IMR-90 (cell line): ENCODE results near the gene ZNF609. TPM values are rescaled to one million over a fixed set of nuclear protein-coding genes. Genes with fewer than 3 reads are reported as not detected.

Experiments
- ATAC-seq: fragments of 200-7000 bp; cut with Tn5 transposase; 2 replicates; pipeline ENCODE4 v1.9.1; 2020; ENCODE audit warnings: low read depth, mild to moderate bottlenecking, moderate library complexity
- BruUV-seq: library from RNA; stranded (reverse); fragments of 400-500 nt; replicated peaks from 2 replicates; lab custom pipeline; 2021; lab: Mats Ljungman, UMichigan
- CTCF ChIA-PET: fragments of 300-600 bp; formaldehyde crosslinking; extraction: SDS; loops from one replicate; lab custom pipeline; 2021; ENCODE audit warnings: antibody characterized with exemption; lab: Yijun Ruan, JAX
- POLR2A ChIA-PET: fragments of 300-600 bp; sonication (Branson Sonifier 250); formaldehyde crosslinking; loops from one replicate; lab custom pipeline; 2022; ENCODE audit warnings: antibody characterized with exemption; ENCODE audit not compliant: unreplicated experiment; lab: Charles Lee
- DNase-seq: peaks from one replicate; pipeline ENCODE4 v3.0.0; 2013
- H2AFZ ChIP-seq: replicated peaks from 2 replicates; pipeline ENCODE3; 2013; ENCODE audit warnings: low read length, mild to moderate bottlenecking; ENCODE audit not compliant: poor library complexity
- H2AK5ac ChIP-seq: 2 replicates; pipeline ENCODE4 v1.6.1; 2013; ENCODE audit warnings: low read depth, low read length, inconsistent platforms
- H2AK9ac ChIP-seq: replicated peaks from 2 replicates; pipeline ENCODE3; 2013; ENCODE audit warnings: mild to moderate bottlenecking, low read depth, low read length, moderate library complexity; ENCODE audit not compliant: poor library complexity
- H2BK120ac ChIP-seq: 2 replicates; pipeline ENCODE4 v1.6.1; 2013; ENCODE audit warnings: low read depth, low read length, inconsistent platforms
- H2BK15ac ChIP-seq: 3 replicates; pipeline ENCODE4 v1.6.1; 2013; ENCODE audit warnings: low read depth, low read length, inconsistent platforms
- H2BK20ac ChIP-seq: 2 replicates; pipeline ENCODE4 v1.6.1; 2013; ENCODE audit warnings: low read depth, mild to moderate bottlenecking, inconsistent platforms, low read length, moderate library complexity
- H2BK5ac ChIP-seq: 2 replicates; pipeline ENCODE4 v1.6.1; 2013; ENCODE audit warnings: mild to moderate bottlenecking, low read depth, low read length, inconsistent platforms; ENCODE audit not compliant: poor library complexity, severe bottlenecking
- H3K14ac ChIP-seq: replicated peaks from 2 replicates; pipeline ENCODE4 v1.6.1; 2013; ENCODE audit warnings: low read depth, low read length, inconsistent platforms
- H3K18ac ChIP-seq: 2 replicates; pipeline ENCODE4 v1.6.1; 2013; ENCODE audit warnings: low read depth, low read length, control low read depth
- H3K23ac ChIP-seq: 2 replicates; pipeline ENCODE4 v1.6.1; 2013; ENCODE audit warnings: low read depth, low read length, inconsistent platforms
- H3K27ac ChIP-seq: 2 replicates; pipeline ENCODE4 v1.5.1; 2013; ENCODE audit warnings: mild to moderate bottlenecking, control low read depth, low read length; ENCODE audit not compliant: insufficient read depth
- H3K27me3 ChIP-seq: 2 replicates; pipeline ENCODE4 v1.6.1; 2013; ENCODE audit warnings: low read length; ENCODE audit not compliant: control insufficient read depth, insufficient read depth
- H3K36me3 ChIP-seq: 2 replicates; pipeline ENCODE4 v1.6.1; 2013; ENCODE audit warnings: low read length, mixed read lengths; ENCODE audit not compliant: control insufficient read depth, insufficient read depth
- H3K4ac ChIP-seq: 2 replicates; pipeline ENCODE4 v1.6.1; 2013; ENCODE audit warnings: low read depth, low read length, inconsistent platforms
- H3K4me1 ChIP-seq: 2 replicates; pipeline ENCODE4 v1.6.1; 2013; ENCODE audit warnings: low read length, mixed read lengths; ENCODE audit not compliant: control insufficient read depth, insufficient read depth
- H3K4me2 ChIP-seq: 2 replicates; pipeline ENCODE4 v1.6.1; 2013; ENCODE audit warnings: low read depth, mild to moderate bottlenecking, control low read depth, low read length, moderate library complexity
- H3K4me3 ChIP-seq: 2 replicates; pipeline ENCODE4 v1.5.1; 2013; ENCODE audit warnings: low read depth, mild to moderate bottlenecking, control low read depth, low read length, moderate library complexity; ENCODE audit not compliant: insufficient read depth
- H3K56ac ChIP-seq: 2 replicates; pipeline ENCODE4 v1.6.1; 2013; ENCODE audit warnings: low read length, inconsistent platforms; ENCODE audit not compliant: insufficient read depth; ENCODE audit errors: extremely low read depth
- H3K79me1 ChIP-seq, 2 experiments: 2 replicates each; pipeline ENCODE4 v1.6.1; 2013; ENCODE audit warnings: low read length in 2 of 2, inconsistent platforms in 1 of 2, low read depth in 1 of 2
- H3K9ac ChIP-seq: 2 replicates; pipeline ENCODE4 v1.6.1; 2013; ENCODE audit warnings: low read depth, low read length, control low read depth
- H3K9me1 ChIP-seq: 2 replicates; pipeline ENCODE4 v1.6.1; 2013; ENCODE audit warnings: low read length, inconsistent platforms; ENCODE audit not compliant: insufficient read depth
- H3K9me3 ChIP-seq: 2 replicates; pipeline ENCODE4 v1.6.1; 2013; ENCODE audit warnings: low read length; ENCODE audit not compliant: control insufficient read depth, insufficient read depth
- H4K20me1 ChIP-seq: 2 replicates; pipeline ENCODE4 v1.6.1; 2013; ENCODE audit warnings: low read length, inconsistent platforms; ENCODE audit not compliant: insufficient read depth
- H4K5ac ChIP-seq: 2 replicates; pipeline ENCODE4 v1.6.1; 2013; ENCODE audit warnings: mild to moderate bottlenecking, low read depth, low read length, control low read depth
- H4K8ac ChIP-seq, 2 experiments: 2 replicates each; pipeline ENCODE4 v1.6.1; 2013; ENCODE audit warnings: low read depth in 2 of 2, low read length in 2 of 2, control low read depth in 1 of 2, inconsistent platforms in 1 of 2
- H4K91ac ChIP-seq: 2 replicates; pipeline ENCODE4 v1.6.1; 2013; ENCODE audit warnings: low read depth, low read length, inconsistent platforms; ENCODE audit not compliant: insufficient read depth
- CHD1 ChIP-seq: IDR thresholded peaks from 2 replicates; pipeline ENCODE4 v1.6.1; 2012; ENCODE audit warnings: low read depth, low read length, improper control_type of control experiment
- ELK1 ChIP-seq: fragments of 150-350 bp; IDR thresholded peaks from 2 replicates; pipeline ENCODE4 v1.6.1; 2016; ENCODE audit warnings: low read depth, mild to moderate bottlenecking, low read length, moderate library complexity, borderline replicate concordance
- USF2 ChIP-seq: fragments of 150-350 bp; IDR thresholded peaks from 2 replicates; pipeline ENCODE4 v1.6.1; 2017; ENCODE audit warnings: mild to moderate bottlenecking, antibody characterized with exemption, low read length, low read depth
- WGBS, 2 experiments: methylation state at CpG; one replicate each; pipeline versions ENCODE4 v1.1.5 to v1.1.7; 2013; ENCODE audit warnings: missing lambda C conversion rate in 2 of 2; ENCODE audit not compliant: insufficient read length in 1 of 2; ENCODE audit errors: extremely low coverage in 2 of 2; 5-methylcytosine and 5-hydroxymethylcytosine counted together
- dilution Hi-C: fragments of 300-500 bp; cut with HindIII; formaldehyde crosslinking; loops from one replicate; pipeline ENCODE4 v1.14.3; 2018; ENCODE audit warnings: low sequenced_read_pairs; ENCODE audit not compliant: unreplicated experiment
- in situ Hi-C: fragments of 300-500 bp; cut with MboI; formaldehyde crosslinking; loops from 3 replicates; pipeline ENCODE4 v1.14.3; 2019; ENCODE audit warnings: low sequenced_read_pairs, inconsistent platforms, mixed read lengths
- intact Hi-C: fragments of 100-400 bp; cut with micrococcal nuclease; formaldehyde crosslinking; loops from 2 replicates; pipeline ENCODE4 v1.10.0; 2022
- polyA plus RNA-seq, 3 experiments: library from polyadenylated mRNA; depleted of rRNA; stranded (reverse); fragments of >200 nt; gene quantifications; 2 replicates each; pipeline ENCODE4 v1.2.3, GENCODE V29; 2012; ENCODE audit warnings: low replicate concordance in 1 of 3
- total RNA-seq: library from RNA; depleted of rRNA; stranded (reverse); fragments of >200 nt; gene quantifications from 2 replicates; pipeline ENCODE4 v1.2.3, GENCODE V29; 2012

Gene ZNF609
- total and polyA plus RNA-seq, 2 of the 4 experiments (the other 2 are of a cell fraction), result 10.4 to 12.5 TPM

- in situ Hi-C loops (no loop called here), dilution Hi-C loops (no loop called here), intact Hi-C loops (no loop called here)
- Histone ChIP-seq H3K23ac (no peak overlapping the region), H2BK20ac (no peak overlapping the region), H4K20me1 (peaks cover 46% of the 10 kb centered on the region), H4K91ac (no peak overlapping the region), H3K4me1 (peaks cover 7% of the 10 kb centered on the region), H2BK15ac (no peak overlapping the region), H3K4me3 (no peak overlapping the region), H3K9me3 (peaks cover 13% of the 10 kb centered on the region), H3K9ac (no peak overlapping the region), H3K4me2 (no peak overlapping the region), H3K36me3 (peaks cover 5% of the 10 kb centered on the region), H2AK9ac (no peak overlapping the region), H3K27me3 (no peaks in the 10 kb centered on the region), H3K56ac (no peak overlapping the region), H2BK120ac (no peak overlapping the region), H3K27ac (no peak overlapping the region), H4K5ac (no peak overlapping the region), H2BK5ac (no peak overlapping the region), H3K4ac (no peak overlapping the region), H4K8ac (no peak overlapping the region), H3K14ac (no peak overlapping the region), H3K18ac (no peak overlapping the region), H2AK5ac (no peak overlapping the region), H3K79me1 (peaks cover 34 to 71% of the 10 kb centered on the region in 2 experiments), H3K9me1 (peaks cover 6% of the 10 kb centered on the region; the same call in 1 of the 2 replicates), H2AFZ (no peak overlapping the region)
- WGBS, 2 experiments, result no CpG with 5 or more reads among the region's 4 CpGs
- CTCF ChIA-PET, result no interaction called here
- BruUV-seq, result no TSS peak
- ATAC-seq (no peak), DNase-seq (no peak)
- TF ChIP-seq CHD1 (no peak), ELK1 (no peak), USF2 (no peak)
- POLR2A ChIA-PET, result no interaction called here
Observed at GRCh38 chr15:64583519-64583918, 123.1 kb downstream of the ZNF609 start.
